OCI-LY3 (cell line): Measurements from ENCODE around the gene DIP2C.

Source experiments
- EZH2phosphoT487 ChIP-seq: fragments of 200-600 bp; shearing (Covaris generic); IDR thresholded peaks from 2 replicates; pipeline ENCODE4 v1.6.1; 2018; ENCODE audit warnings: antibody characterized with exemption, mixed run types, low read depth
- TF ChIP-seq, protein P1 (sequence below): fragments of 200-600, 300-600 bp; sonication (generic); IDR thresholded peaks from 2 replicates; pipeline ENCODE4 v1.5.1; 2014; ENCODE audit warnings: antibody characterized with exemption, low read length, low read depth

DNA sequence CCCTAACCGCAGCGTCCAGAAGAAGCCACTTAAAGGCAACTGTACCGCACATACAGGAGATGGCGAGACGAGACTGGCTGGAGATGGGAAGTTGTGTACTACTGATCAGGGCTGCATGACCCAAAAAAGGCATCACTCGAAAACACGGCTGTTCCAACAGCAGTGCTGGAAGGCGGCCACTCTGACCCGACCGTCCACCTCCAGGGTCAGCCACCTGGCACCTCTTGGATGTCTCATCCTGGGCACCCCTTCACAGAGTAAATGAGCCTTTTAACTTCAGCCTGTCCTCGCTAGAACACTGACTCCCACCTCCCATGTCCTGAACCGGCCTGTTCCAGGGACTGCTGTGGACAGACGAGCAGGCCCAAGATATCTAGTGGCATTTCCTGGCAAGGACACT is 180.7 kb downstream of the DIP2C start:
- TF ChIP-seq, protein P1, sequence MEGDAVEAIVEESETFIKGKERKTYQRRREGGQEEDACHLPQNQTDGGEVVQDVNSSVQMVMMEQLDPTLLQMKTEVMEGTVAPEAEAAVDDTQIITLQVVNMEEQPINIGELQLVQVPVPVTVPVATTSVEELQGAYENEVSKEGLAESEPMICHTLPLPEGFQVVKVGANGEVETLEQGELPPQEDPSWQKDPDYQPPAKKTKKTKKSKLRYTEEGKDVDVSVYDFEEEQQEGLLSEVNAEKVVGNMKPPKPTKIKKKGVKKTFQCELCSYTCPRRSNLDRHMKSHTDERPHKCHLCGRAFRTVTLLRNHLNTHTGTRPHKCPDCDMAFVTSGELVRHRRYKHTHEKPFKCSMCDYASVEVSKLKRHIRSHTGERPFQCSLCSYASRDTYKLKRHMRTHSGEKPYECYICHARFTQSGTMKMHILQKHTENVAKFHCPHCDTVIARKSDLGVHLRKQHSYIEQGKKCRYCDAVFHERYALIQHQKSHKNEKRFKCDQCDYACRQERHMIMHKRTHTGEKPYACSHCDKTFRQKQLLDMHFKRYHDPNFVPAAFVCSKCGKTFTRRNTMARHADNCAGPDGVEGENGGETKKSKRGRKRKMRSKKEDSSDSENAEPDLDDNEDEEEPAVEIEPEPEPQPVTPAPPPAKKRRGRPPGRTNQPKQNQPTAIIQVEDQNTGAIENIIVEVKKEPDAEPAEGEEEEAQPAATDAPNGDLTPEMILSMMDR, result no peak
- no peak for TF ChIP-seq EZH2phosphoT487
